Cortex of kidney (tissue), 1 donor: ENCODE results near the gene FOS.
"Not testable (repeated sequence)": the region's sequence is repeated elsewhere in the genome, so short reads cannot be mapped to it uniquely, and the experiment has no call there.

Source experiments
- DNase-seq: peaks from one replicate; lab custom pipeline; 2025; lab: John Stamatoyannopoulos, UW

The FOS gene

DNA sequence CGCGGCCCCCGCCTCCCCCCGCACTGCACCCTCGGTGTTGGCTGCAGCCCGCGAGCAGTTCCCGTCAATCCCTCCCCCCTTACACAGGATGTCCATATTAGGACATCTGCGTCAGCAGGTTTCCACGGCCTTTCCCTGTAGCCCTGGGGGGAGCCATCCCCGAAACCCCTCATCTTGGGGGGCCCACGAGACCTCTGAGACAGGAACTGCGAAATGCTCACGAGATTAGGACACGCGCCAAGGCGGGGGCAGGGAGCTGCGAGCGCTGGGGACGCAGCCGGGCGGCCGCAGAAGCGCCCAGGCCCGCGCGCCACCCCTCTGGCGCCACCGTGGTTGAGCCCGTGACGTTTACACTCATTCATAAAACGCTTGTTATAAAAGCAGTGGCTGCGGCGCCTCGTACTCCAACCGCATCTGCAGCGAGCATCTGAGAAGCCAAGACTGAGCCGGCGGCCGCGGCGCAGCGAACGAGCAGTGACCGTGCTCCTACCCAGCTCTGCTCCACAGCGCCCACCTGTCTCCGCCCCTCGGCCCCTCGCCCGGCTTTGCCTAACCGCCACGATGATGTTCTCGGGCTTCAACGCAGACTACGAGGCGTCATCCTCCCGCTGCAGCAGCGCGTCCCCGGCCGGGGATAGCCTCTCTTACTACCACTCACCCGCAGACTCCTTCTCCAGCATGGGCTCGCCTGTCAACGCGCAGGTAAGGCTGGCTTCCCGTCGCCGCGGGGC lies at the start of gene FOS:
TSS of gene FOS (plus strand) at position 407 of the 731 bp plus-strand sequence. CDS start at position 562, 155 bp downstream.
- no peak for DNase-seq

- DNase-seq: no peak
These were observed 48.9 kb upstream of the FOS start for GRCh38 chr14:75229661-75230139.

GRCh38 chr14:75230140-75230792 lies 48.4 kb upstream of the FOS start:
- DNase-seq: no peak

- DNase-seq: no peak
These were observed 47.3 kb upstream of the FOS start for GRCh38 chr14:75231320-75231719.

DNA sequence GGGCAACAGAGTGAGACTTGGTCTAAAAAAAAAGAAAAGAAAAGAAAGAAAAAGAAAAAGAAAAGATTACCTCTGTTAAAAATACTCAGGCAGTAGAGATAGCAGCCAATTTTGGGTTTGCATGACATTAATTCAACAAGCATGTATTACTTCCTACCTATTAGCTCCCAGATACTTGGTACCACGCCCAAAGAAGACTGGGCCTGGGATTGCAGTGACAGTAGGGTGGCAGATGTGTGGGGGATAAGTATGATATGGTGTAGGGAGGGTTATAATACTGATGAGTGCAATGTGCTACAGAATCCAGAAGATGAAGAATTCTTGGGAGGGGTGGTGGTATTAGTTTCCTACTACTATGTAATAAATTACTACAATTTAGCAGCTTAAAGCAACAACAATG lies 46.4 kb upstream of the FOS start:
- DNase-seq: no peak

DNA sequence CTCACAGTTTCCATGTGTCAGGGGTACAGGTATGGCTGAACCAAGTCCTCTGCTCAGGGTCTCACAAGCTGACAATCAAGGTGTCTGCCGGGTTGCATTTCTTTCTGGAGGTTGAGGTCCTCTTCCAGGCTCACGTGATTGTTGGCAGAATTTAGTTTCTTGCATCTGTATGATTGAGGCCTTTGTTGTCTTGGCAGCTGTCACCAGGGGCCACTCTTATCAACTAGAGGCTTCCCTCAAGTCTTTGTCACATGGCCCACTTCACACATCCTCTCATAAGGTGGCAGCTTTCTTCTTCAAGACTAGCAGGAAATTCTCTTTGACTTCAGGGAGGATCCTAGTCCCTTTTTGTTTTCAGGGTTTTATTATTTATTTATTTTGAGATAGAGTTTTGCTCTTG lies 46.0 kb upstream of the FOS start:
- DNase-seq: no peak

- no peak for DNase-seq
These were observed 44.2 kb upstream of the FOS start for GRCh38 chr14:75234173-75235115.

GRCh38 chr14:75235198-75235597 lies 43.4 kb upstream of the FOS start:
- not testable (repeated sequence) for DNase-seq

DNA sequence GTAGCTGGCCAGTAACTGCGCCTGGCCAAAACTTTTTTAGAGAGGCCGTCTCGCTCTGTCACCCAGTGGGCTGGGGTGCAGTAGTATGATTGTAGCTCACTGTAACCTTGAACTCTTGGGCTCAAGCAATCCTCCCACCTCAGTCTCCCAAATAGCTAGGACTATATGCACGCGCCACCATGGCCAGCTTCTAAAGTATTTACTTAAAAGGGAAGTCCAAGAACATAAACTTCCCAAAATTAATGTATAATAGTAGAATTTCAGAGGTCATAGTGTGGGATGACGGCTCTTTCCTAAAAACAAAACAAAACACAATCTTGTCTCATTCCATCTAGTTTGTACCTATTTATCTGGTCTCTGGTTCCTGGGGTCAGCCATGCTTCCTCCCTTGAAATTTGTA lies 42.2 kb upstream of the FOS start:
- DNase-seq: no peak

DNA sequence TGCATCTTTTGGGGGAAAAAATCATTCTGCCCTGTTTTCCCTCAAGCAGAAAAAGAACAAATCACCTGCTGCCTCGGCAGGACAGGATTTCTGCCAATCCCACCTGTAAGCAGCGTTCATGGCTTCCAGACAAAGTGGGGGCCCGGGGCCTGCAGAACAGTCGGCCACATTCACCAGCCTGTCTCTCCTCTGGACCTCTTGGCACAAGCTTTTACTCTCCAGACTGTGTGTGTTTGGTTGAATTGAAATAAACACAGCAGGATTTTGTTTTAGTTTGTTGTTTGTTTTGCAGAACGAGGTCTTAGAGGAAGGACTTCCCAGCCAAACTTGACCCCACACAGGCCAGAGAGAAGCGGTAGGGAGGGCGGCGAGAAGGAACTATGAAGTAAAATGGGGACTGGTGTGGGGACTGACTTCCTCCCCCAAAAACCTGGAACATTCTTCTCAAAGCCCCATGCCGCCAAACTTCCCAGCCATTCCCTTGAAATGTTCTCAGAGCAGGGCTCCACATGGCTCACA lies 41.7 kb upstream of the FOS start:
- DNase-seq: no peak

DNA sequence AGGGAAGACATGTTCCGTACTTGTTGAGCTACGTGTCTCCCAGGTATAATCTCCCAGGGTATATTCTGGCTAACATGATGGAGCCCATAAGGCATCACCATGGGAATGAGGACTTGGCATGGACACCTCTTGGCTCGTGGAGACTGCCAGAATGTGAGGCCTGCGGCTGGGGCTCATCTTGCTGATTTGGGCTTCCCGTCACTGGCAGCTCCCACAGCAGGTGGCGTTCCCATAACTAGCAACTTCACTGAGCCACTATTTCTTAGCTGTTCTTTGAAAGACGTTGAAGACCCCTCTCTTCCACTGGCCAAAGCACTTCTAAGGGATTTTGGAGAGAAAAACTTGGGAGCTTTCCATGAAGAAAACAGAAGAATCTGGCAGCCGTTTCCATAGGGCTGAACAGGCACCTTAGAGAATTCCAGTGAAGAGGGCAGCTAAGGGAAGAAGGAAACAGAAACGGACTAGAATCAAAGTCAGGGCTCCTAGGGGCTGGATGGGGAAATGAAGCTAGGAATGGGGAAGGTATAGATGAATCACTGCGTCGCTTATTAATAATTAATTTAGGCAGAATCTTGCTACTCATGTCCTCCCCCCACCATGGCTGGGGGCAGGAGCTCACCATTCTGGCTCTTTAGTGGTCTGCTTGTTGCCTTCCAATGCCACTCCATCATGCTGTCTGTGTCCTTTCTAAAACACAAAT lies 39.7 kb upstream of the FOS start:
- no peak for DNase-seq

DNA sequence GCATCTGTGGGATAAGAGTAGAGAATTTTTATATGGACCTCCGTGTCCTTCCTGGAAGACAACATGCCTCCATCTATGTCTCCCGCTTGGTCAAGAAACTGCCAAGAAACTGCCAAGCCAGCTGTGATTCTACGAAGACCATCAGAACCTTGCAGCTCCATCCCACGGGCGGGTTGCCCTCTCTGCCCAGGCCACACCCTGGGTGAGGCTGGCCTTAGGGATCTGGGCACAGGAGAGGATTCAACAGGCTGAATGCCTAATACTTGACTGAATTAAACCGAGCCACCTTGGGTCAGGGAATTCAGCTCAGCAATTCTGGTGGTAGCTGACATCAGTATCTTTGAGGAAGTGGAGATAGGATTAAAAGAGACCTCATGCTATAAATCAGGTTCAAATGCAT lies 37.8 kb upstream of the FOS start:
- DNase-seq: no peak

DNA sequence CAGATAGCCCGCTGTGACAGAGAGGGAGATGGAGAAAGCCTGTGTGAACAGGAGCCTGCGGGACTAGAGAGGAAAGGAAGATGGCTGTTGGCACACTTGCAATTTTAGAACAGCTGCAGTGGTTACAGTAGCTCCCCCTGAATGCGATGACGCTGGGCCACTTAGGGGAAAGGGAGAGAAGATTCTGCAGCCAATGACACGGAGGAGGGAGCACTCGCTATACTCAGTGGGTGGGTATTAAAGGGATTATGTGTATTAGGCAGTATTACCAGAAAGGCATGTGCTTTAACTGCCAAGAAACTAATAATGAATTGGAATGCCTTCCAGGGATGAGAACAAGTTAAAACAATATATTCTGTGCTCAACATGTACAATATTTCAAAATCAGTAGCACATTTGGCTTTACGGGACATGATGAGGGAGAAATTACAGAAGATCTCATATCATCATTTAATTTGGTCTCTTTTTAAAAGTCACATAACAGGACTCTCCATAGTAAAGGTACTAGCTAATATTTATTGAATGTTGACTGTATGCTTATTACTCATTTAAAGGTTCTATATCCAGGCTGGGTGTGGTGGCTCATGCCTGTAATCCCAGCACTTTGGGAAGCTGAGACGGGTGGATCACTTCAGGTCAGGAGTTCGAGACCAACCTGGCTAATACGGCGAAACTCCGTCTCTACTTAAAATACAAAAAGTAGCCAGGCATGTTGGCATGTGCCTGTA lies 35.9 kb upstream of the FOS start:
- no peak for DNase-seq

- no peak for DNase-seq
These were observed 34.5 kb upstream of the FOS start for GRCh38 chr14:75244121-75244520.

- no peak for DNase-seq
These were observed 31.9 kb upstream of the FOS start for GRCh38 chr14:75246546-75247285.

GRCh38 chr14:75247286-75247922 lies 31.2 kb upstream of the FOS start:
- DNase-seq: no peak

GRCh38 chr14:75247939-75248338 lies 30.7 kb upstream of the FOS start:
- DNase-seq: no peak

DNA sequence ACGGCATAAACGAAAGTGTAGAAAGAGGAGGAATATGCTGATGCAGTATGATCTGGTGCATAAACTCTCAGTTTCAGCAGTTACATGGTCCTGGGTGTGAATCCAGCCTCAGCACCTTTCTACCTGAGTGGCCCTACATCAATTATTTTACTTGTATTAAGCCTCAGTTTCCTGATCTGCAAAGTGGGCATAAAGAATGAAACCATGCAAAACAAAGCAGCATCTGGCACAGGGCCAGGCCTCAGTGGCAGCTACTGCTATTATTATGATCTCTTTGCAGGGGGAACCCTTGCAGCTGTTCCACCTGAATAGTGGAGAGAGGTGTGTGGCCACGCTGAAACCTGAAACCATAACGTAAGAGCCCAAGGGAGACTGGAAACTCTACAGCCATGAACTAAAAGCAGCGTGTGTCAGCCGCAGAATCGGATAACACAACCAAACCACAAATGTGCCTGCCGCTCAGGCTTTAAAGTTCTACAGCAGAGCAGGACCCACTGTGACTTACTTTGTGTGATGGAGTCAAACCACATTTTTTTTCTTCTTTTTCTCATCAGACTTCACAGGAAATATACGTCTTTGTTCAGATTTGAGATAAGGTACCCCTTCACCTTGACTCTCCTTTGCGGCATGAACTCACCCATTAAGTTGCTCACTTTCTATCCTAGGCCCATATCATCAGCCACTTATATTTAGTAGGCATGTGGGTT lies 29.2 kb upstream of the FOS start:
- DNase-seq: no peak

DNA sequence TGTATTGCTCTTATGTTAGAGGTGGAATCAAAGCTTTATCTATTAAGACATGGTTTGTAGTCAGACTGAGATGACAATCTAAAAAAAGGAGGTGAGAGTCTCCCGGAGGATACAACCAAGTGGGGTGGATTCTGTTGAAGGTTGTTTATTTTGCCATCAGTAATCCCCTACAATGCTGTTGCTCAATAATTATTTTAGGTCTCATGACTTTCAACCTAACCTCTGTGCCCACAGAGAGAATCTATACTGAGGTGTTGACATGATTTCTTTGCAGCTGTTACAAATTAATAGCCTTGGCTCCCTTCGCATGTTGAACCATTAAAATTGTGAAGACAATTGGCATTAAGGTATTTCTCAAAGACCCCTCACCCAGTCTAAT lies 28.7 kb upstream of the FOS start:
- DNase-seq: no peak
